Measurements from ENCODE around the gene MYB.

DNA sequence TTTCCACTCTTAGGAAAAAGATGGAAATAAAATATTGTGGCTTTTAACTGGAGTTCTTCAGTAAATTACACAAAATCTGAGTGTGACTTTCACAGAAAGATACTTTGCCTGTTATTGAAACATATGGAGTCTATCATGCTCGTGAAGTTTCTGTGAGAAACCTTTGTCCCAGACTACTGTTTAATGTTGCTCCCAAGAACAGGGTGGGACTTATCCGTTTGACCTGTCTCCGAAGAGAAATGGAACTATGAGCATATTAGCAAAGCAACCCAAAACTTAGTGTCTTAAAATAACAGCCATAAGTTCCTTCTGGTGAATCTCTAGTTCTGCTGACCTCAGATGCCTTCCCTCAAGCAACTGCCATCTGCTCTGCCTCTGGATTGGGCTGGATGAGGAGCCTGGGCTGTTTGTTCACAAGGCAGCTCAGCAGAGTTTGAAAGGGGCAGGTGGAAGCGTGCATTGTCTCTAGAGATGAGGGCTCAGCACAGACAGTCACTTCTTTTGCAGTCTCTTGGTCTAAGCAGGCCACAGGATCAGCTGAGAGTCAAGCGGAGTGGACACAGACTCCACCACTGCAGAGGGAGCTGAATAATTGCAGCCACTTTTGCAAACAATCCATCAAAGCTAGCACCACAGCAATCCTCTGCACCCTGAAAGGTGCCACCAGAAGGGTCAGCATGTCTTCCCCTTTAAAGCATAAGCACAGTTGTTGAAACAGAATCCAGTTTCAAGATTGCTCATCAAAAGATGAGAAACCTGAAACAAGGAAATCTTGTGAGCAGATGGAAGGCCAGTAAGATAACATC, 52.8 kb downstream of the MYB start:
- TF ChIP-seq POLR2AphosphoS5 (IDR thresholded peaks at IDR 0.05; ENCODE audit: insufficient read depth, low read depth, low read length) (no peak), CTCF (IDR thresholded peaks at IDR 0.05; ENCODE audit: extremely low read depth in 1 of 2, insufficient read depth in 1 of 2, low read depth in 1 of 2, low read length in 2 of 2) (no peak), GATA2 (IDR thresholded peaks at IDR 0.05; ENCODE audit: insufficient read depth, insufficient read length, low read depth, low read length) (no peak), EZH2 (IDR thresholded peaks at IDR 0.05; ENCODE audit: borderline replicate concordance, low read depth, low read length, severe bottlenecking) (no peak)

Measured in endothelial cell of umbilical vein (primary cell).